Stimulated activated naive B cell treated with anti-CD40 and anti-IgM and Interleukin-4, amounts not matched to agents 10 μg/mL and 1 μg/mL and 100 μg/mL, for 72 hours (primary cell): ENCODE measurements around the gene VAV2.
"Not testable (repeated sequence)": the region's sequence is repeated elsewhere in the genome, so short reads cannot be mapped to it uniquely, and the experiment has no call there.

Experiments
- ATAC-seq, 2 donors: fragments of 150-1000 bp; cut with Tn5 transposase; replicated peaks; 2 replicates each; pipeline ENCODE4 v1.10.0; 2021; ENCODE audit warnings: moderate library complexity in 1 of 2
- DNase-seq: peaks from one replicate; pipeline ENCODE4 v3.0.0; 2021
- H3K27ac Mint-ChIP-seq: one replicate; pipeline ENCODE4 v1.8.0; 2022; ENCODE audit warnings: mild to moderate bottlenecking, mixed read lengths
- H3K27me3 Mint-ChIP-seq, 2 donors: one replicate each; pipeline ENCODE4 v1.8.0; 2022; ENCODE audit warnings: mixed read lengths in 2 of 2
- H3K36me3 Mint-ChIP-seq, 2 donors: one replicate each; pipeline ENCODE4 v1.8.0; 2022; ENCODE audit warnings: mixed read lengths in 2 of 2, mild to moderate bottlenecking in 1 of 2
- H3K4me1 Mint-ChIP-seq, 2 donors: one replicate each; pipeline ENCODE4 v1.8.0; 2022; ENCODE audit warnings: mixed read lengths in 2 of 2, mild to moderate bottlenecking in 1 of 2
- H3K4me3 Mint-ChIP-seq, 2 donors: one replicate each; pipeline ENCODE4 v1.8.0; 2022; ENCODE audit warnings: mild to moderate bottlenecking in 2 of 2, mixed read lengths in 2 of 2, moderate library complexity in 1 of 2
- H3K9me3 Mint-ChIP-seq, 2 donors: one replicate each; pipeline ENCODE4 v1.8.0; 2022; ENCODE audit warnings: mixed read lengths in 2 of 2, mild to moderate bottlenecking in 1 of 2

Gene VAV2

DNA sequence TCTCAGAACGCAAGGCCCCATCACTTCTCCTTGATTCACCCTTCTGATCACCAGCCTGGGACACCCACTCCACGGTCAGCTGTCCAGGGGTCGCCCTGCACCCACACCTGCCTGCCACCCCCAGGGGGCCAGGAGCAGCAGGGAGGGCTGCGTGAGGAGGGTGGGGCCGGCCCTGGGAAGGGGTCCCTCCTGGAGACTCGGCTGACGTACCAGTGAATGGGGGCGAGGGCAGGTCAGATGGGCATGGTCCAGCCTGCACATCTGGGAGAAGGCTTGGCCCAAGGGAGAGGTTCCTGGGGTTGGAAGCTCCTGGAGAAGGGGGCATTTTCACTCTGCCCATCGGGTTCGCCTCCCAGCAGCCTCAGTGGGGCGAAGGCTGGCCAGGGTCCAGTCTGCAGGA, 232.2 kb downstream of the VAV2 start:
- no peaks in the 10 kb centered on the region for H3K9me3 Mint-ChIP-seq
- H3K36me3 Mint-ChIP-seq = peaks cover 41 to 53% of the 10 kb centered on the region in 2 donors

DNA sequence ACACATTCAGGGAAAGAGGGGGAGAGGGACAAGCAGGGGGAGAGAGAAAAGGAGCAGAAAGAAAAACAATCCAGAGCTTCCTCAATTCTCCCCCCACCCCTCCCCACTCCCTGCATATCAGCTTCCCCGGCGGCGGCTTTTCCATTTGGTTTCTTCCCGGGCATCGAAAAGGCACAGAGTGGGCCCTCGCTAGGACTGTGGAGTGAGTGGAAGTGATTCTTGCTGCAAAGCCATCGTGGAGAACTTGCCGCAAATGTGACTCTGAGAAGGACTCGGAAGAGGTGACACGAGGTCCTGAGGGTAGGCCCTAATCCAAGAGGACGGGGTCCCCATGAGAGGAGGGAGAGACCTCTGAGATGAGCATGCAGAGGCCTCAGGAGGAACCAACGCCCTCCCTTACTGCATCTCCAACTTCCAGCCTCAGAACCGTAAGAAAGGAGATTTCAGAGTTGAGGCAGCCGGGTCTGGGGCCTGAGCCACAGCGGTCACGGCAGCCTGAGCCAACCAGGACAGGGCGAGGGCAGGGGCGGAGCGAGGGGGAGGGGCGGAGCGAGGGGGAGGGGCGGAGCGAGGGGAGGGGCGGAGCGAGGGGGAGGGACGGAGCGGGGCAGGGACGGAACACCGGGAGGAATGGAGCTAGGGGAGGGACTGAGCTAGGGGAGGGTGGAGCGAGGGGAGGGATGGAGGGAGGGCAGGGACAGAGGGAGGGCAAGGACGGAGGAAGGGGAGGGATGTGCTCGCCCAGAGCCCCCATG, 232.8 kb downstream of the VAV2 start:
- Mint-ChIP-seq H3K4me1 (peaks cover 8 to 12% of the 10 kb centered on the region in 2 donors), H3K27ac (peak overlapping the region; percentile 25), H3K36me3 (peaks cover 36 to 49% of the 10 kb centered on the region in 2 donors), H3K27me3 (no peaks in the 10 kb centered on the region), H3K4me3 (no peak overlapping the region), H3K9me3 (no peaks in the 10 kb centered on the region)
- DNase-seq (no peak), ATAC-seq (no peak)

More for the DNA sequence above, 232.2 kb downstream of the VAV2 start:
- no peaks in the 10 kb centered on the region for H3K27me3 Mint-ChIP-seq
- H3K4me3 Mint-ChIP-seq = no peak overlapping the region
- H3K4me1 Mint-ChIP-seq = peaks cover 7 to 10% of the 10 kb centered on the region in 2 donors
- no peak for ATAC-seq
- DNase-seq = no peak
- no peak overlapping the region for H3K27ac Mint-ChIP-seq

- Mint-ChIP-seq H3K27ac (no peak overlapping the region), H3K9me3 (no peaks in the 10 kb centered on the region), H3K27me3 (no peaks in the 10 kb centered on the region), H3K4me3 (no peak overlapping the region), H3K36me3 (peaks cover 29 to 41% of the 10 kb centered on the region in 2 donors), H3K4me1 (peaks cover 8 to 15% of the 10 kb centered on the region in 2 donors)
- DNase-seq (no peak), ATAC-seq (no peak)
Measured at GRCh38 chr9:133758228-133758627, 233.9 kb downstream of the VAV2 start.

DNA sequence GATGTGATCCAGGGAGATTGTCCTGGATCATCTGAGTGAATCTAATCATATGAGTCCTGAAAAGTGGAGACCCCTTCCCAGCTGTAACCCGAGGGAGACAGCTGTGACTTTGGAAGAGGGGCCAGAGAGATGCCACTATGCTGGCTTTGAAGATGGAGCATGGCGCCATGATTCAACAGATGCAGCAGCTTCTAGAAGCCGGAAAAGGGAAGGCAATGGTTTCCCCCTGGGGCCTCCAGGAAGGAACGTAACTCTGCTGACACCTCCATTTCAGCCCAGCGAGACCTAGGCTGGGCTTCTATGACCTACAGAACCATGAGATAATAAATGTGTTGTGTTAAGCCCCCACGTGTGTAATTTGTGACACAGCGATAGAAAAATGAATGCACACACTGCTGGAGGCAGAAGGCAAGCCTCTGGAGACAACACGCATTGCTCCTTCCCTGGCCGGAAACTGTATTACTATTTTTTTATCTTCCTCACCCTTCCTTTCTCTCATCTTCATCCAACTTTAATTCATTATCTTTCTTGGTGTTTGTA, 237.4 kb downstream of the VAV2 start:
- Mint-ChIP-seq H3K27me3 (peaks cover 18 to 24% of the 10 kb centered on the region in 2 donors), H3K27ac (peak overlapping the region; percentile 82), H3K4me1 (peaks cover 8 to 16% of the 10 kb centered on the region in 2 donors), H3K9me3 (no peaks in the 10 kb centered on the region), H3K4me3 (no peak overlapping the region), H3K36me3 (peaks cover 5 to 10% of the 10 kb centered on the region in 2 donors)
- ATAC-seq = no peak
- no peak for DNase-seq

GRCh38 chr9:133754187-133754586, 237.9 kb downstream of the VAV2 start:
- DNase-seq (no peak), ATAC-seq (no peak)
- H3K4me3 Mint-ChIP-seq = peak overlapping the region in 1 of 2 donors; percentile 45
- H3K4me1 Mint-ChIP-seq = peaks cover 5 to 16% of the 10 kb centered on the region in 2 donors
- peaks cover 21 to 28% of the 10 kb centered on the region in 2 donors for H3K27me3 Mint-ChIP-seq
- peaks cover 2 to 4% of the 10 kb centered on the region in 2 donors for H3K36me3 Mint-ChIP-seq
- no peaks in the 10 kb centered on the region for H3K9me3 Mint-ChIP-seq
- peak overlapping the region; percentile 69 for H3K27ac Mint-ChIP-seq

- DNase-seq (no peak), ATAC-seq (no peak)
- Mint-ChIP-seq H3K4me1 (peaks cover 5 to 16% of the 10 kb centered on the region in 2 donors), H3K27me3 (peaks cover 31 to 39% of the 10 kb centered on the region in 2 donors), H3K27ac (no peak overlapping the region), H3K4me3 (peak overlapping the region in 1 of 2 donors; percentile 20), H3K36me3 (peaks cover 0 to 2% of the 10 kb centered on the region in 2 donors), H3K9me3 (no peaks in the 10 kb centered on the region)
Measured at GRCh38 chr9:133752739-133753446, 239.2 kb downstream of the VAV2 start.

DNA sequence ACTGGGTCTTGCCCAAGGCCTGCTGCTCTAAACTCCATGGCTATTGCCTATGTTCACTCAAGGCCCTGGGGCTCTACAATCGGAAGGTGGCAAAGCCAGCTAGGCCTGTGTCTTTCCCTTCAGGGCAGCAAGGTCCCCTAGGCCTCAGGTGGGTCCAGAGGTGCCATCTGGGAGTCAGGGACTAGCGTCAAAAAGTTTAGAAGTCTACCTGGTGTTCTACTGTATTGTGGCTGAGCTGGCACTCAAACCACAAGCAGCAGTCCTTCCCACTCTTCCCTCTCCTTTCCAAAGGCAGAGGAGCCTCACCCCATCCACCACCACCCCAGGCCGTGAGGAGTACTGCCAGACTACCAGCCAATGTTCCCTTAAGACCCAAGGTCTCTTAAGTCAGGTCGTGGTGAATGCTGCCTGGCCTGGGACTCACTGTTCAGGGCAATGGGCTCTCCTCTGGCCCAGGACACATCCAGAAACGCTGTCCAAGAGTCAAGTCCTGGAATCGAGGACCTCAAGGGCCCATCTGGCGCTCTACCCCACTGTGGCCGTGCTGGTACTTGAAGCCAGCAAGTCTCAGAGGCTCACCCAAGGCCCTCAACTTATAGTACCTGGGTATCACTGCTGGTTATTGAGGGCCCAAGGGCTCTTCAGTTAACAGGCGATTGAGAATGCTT, 241.0 kb downstream of the VAV2 start:
- no peak for DNase-seq
- Mint-ChIP-seq H3K27me3 (peaks cover 48 to 57% of the 10 kb centered on the region in 2 donors), H3K27ac (no peak overlapping the region), H3K36me3 (peaks cover 0 to 2% of the 10 kb centered on the region in 2 donors), H3K4me3 (no peak overlapping the region), H3K9me3 (peaks cover 3 to 5% of the 10 kb centered on the region in 2 donors), H3K4me1 (peaks cover 5 to 16% of the 10 kb centered on the region in 2 donors)
- ATAC-seq = no peak

DNA sequence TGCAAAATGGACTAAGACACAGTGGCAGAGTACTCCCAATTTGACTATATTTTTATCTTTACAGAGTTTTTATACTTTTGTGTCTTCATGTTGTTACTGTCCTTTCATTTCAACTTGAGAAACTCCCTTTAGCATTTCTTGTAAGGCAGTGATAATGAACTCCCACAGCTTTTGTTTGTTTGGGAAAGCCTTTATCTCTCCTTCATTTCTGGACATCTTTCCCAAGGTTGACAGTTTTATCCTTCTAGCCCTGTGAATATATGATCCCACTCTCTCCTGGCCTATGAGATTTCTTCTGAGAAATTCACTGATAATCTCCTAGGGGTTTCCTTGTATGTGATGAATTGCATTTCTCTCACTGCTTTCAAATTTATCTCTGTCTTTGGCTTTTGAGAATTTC, 244.8 kb downstream of the VAV2 start:
- DNase-seq (no peak), ATAC-seq (no peak)
- Mint-ChIP-seq H3K9me3 (peaks cover 3 to 5% of the 10 kb centered on the region in 2 donors), H3K4me1 (no peaks in the 10 kb centered on the region), H3K27me3 (peaks cover 52 to 65% of the 10 kb centered on the region in 2 donors), H3K4me3 (no peak overlapping the region), H3K36me3 (no peaks in the 10 kb centered on the region), H3K27ac (no peak overlapping the region)

GRCh38 chr9:133744528-133744927, 247.6 kb downstream of the VAV2 start:
- H3K36me3 Mint-ChIP-seq, H3K4me1 Mint-ChIP-seq, H3K4me3 Mint-ChIP-seq, H3K27ac Mint-ChIP-seq, H3K9me3 Mint-ChIP-seq, ATAC-seq, DNase-seq: not testable (repeated sequence)
- H3K27me3 Mint-ChIP-seq = peaks cover 45 to 53% of the 10 kb centered on the region in 2 donors

- Mint-ChIP-seq H3K36me3 (no peaks in the 10 kb centered on the region), H3K4me3 (no peak overlapping the region), H3K27ac (no peak overlapping the region), H3K4me1 (peaks cover under 1 to 8% of the 10 kb centered on the region in 2 donors), H3K27me3 (peaks cover 34 to 43% of the 10 kb centered on the region in 2 donors), H3K9me3 (peaks cover 3 to 5% of the 10 kb centered on the region in 2 donors)
- ATAC-seq = peak; percentile 83 to 87
- DNase-seq = peak; percentile 59
Measured at GRCh38 chr9:133742849-133743444, 249.2 kb downstream of the VAV2 start.

DNA sequence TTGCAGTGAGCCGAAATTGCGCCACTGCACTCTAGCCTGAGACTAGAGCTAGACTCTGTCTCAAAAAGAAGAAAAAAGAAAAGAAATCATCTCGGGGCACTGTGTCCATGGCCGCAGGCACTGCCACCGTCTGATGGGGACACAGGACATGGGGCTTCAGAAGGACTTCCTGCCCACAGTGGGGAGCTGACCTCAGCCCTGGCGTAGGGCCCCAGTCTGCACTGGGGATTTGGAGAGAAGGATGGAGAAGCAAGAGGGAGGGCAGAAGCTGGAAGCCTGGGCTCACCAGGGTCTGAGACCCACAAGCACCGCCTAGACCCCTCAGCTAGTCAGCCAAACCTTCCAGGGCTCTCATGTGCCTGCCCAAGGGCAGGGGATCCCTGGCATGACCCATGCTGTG, 249.9 kb downstream of the VAV2 start:
- peaks cover 27 to 42% of the 10 kb centered on the region in 2 donors for H3K27me3 Mint-ChIP-seq
- DNase-seq (no peak), ATAC-seq (no peak)
- peaks cover 3 to 5% of the 10 kb centered on the region in 2 donors for H3K9me3 Mint-ChIP-seq
- H3K4me3 Mint-ChIP-seq = no peak overlapping the region
- H3K4me1 Mint-ChIP-seq = peaks cover 5 to 13% of the 10 kb centered on the region in 2 donors
- no peak overlapping the region for H3K27ac Mint-ChIP-seq
- H3K36me3 Mint-ChIP-seq = no peaks in the 10 kb centered on the region

- Mint-ChIP-seq H3K4me1 (peaks cover 5 to 13% of the 10 kb centered on the region in 2 donors), H3K9me3 (peaks cover 3 to 5% of the 10 kb centered on the region in 2 donors), H3K27ac (no peak overlapping the region), H3K27me3 (peaks cover 23 to 37% of the 10 kb centered on the region in 2 donors), H3K4me3 (no peak overlapping the region), H3K36me3 (no peaks in the 10 kb centered on the region)
- ATAC-seq (no peak), DNase-seq (no peak)
Measured at GRCh38 chr9:133741716-133742115, 250.4 kb downstream of the VAV2 start.

DNA sequence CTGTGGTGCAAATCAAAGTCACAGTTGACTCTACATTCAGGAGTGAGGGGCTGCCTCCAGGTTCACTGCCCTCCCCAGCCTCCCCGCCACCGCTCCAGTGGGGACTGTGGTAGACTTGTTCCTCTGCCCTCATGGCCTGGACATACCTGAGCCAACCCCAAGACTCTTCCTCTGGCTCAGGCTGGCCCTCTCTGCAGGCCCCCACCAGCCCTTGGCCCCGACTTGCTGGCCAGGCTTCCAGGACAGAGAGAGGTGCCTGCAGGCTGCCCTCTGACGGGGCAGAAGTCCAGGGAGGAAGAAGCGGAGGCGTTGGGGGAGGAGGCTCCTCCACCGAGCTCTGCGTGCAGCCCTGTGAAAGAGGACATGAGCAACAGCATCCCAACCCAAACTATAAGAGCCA, 251.2 kb downstream of the VAV2 start:
- Mint-ChIP-seq H3K4me1 (peaks cover 8 to 19% of the 10 kb centered on the region in 2 donors), H3K27me3 (peaks cover 15 to 36% of the 10 kb centered on the region in 2 donors)

More for the DNA sequence above, 251.2 kb downstream of the VAV2 start:
- Mint-ChIP-seq H3K36me3 (no peaks in the 10 kb centered on the region), H3K4me3 (no peak overlapping the region), H3K27ac (no peak overlapping the region), H3K9me3 (no peaks in the 10 kb centered on the region)
- DNase-seq (no peak), ATAC-seq (no peak)
